Breast epithelium (tissue), 4 donors: ENCODE data around the gene GASK1B. TPM values are rescaled to one million over a fixed set of nuclear protein-coding genes. Genes with fewer than 3 reads are reported as not detected.

Source experiments
- DNase-seq, 2 donors: peaks; one replicate each; pipeline ENCODE4 v3.0.0-alpha.2; 2019; ENCODE audit warnings: low spot score in 2 of 2
- H3K27ac ChIP-seq, 2 donors: fragments of 200-600 bp; sonication (generic) in 1 of 2; one replicate each; pipeline ENCODE4 v1.5.1; 2016 to 2019; ENCODE audit warnings: mild to moderate bottlenecking in 1 of 2
- H3K27me3 ChIP-seq, 2 donors: fragments of 200-600 bp; sonication (generic) in 1 of 2; one replicate each; pipeline versions ENCODE4 v1.5.1 to v1.6.0; 2017 to 2019; ENCODE audit warnings: control low read depth in 1 of 2, mild to moderate bottlenecking in 1 of 2
- H3K36me3 ChIP-seq: fragments of 200-600 bp; one replicate; pipeline ENCODE4 v1.5.1; 2019
- H3K4me1 ChIP-seq, 2 donors: fragments of 200-600 bp; sonication (generic); one replicate each; pipeline ENCODE4 v1.5.1; 2016 to 2019; ENCODE audit warnings: control low read depth in 1 of 2
- H3K4me3 ChIP-seq, 3 donors: fragments of 200-600 bp; sonication (generic); 1 replicate in 2 of 3; 2 replicates in 1 of 3; pipeline ENCODE4 v1.5.1; 2016 to 2019; ENCODE audit warnings: mild to moderate bottlenecking in 3 of 3, moderate library complexity in 2 of 3
- H3K9me3 ChIP-seq, 2 donors: fragments of 200-600 bp; sonication (generic) in 1 of 2; one replicate each; pipeline ENCODE4 v1.5.1; 2016 to 2019; ENCODE audit warnings: control low read depth in 1 of 2
- CTCF ChIP-seq, 3 donors: fragments of 450-650 bp; IDR thresholded peaks; one replicate each; pipeline ENCODE4 v1.5.1; 2016 to 2017; ENCODE audit warnings: antibody characterized with exemption in 3 of 3, mild to moderate bottlenecking in 3 of 3, moderate library complexity in 3 of 3
- POLR2A ChIP-seq: fragments of 450-650 bp; IDR thresholded peaks from one replicate; pipeline ENCODE4 v1.6.1; 2016; ENCODE audit warnings: antibody characterized with exemption, mild to moderate bottlenecking, moderate library complexity
- POLR2AphosphoS5 ChIP-seq, 3 donors: sonication (generic); formaldehyde crosslinking; IDR thresholded peaks; one replicate each; pipeline ENCODE4 v1.6.1; 2017; ENCODE audit warnings: antibody characterized with exemption in 3 of 3
- intact Hi-C: fragments of 100-400 bp; cut with DNase I; formaldehyde crosslinking; loops from one replicate; pipeline ENCODE4 v1.15.1; 2023; ENCODE audit warnings: low total_unique reads
- total RNA-seq, 3 donors: library from RNA; depleted of rRNA; stranded (reverse); fragments of >200 nt; gene quantifications; one replicate each; pipeline ENCODE4 v1.1.0, GENCODE V29; 2016

The GASK1B gene
- total RNA-seq, 3 donors from 2014 or later: 69.3 to 71.1 (median 70.4) TPM

DNA sequence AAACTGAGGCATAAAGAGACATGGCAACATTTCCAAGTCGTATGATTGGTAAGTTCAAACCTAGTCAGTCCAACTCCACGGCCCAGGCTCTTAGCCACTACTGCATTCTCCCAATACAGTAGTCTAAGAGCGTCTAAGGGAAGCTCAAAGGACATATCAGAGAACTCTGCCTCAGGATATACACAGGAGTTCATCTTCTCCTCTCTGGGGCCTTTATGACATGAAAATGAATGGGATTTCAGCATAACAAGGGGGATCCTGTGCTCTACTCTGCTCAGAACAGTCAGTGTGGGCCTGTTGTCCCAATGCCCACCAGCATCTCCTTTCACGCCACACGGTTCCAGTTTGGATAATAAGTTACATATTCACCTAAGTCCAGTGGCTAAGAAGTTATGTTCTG lies 4.2 kb downstream of the GASK1B start:
- intact Hi-C loops: loop anchor here (10.0 kb wide), 1 partner anchor 1374 kb away; no protein-coding TSS in a partner anchor
- H3K9me3 ChIP-seq: no peaks in the 10 kb centered on the region

GRCh38 chr4:158166701-158167100 lies 6.1 kb downstream of the GASK1B start:
- DNase-seq: no peak
- no peaks in the 10 kb centered on the region for H3K9me3 ChIP-seq
- intact Hi-C loops: loop anchor here (10.0 kb wide), 1 partner anchor 1372 kb away; no protein-coding TSS in a partner anchor
- H3K27me3 ChIP-seq: no peaks in the 10 kb centered on the region
- H3K36me3 ChIP-seq: no peaks in the 10 kb centered on the region
- peak overlapping the region; percentile 88 to 94 for H3K27ac ChIP-seq
- no peak for TF ChIP-seq CTCF (IDR thresholded peaks at IDR 0.05)
- TF ChIP-seq POLR2AphosphoS5 (IDR thresholded peaks at IDR 0.05): no peak
- TF ChIP-seq POLR2A: no peak
- H3K4me3 ChIP-seq: peak overlapping the region in 2 of 3 donors; percentile 64 to 81
- peaks cover 0 to 5% of the 10 kb centered on the region in 2 donors for H3K4me1 ChIP-seq

More for the DNA sequence above, 4.2 kb downstream of the GASK1B start:
- no peaks in the 10 kb centered on the region for H3K36me3 ChIP-seq
- H3K4me3 ChIP-seq: peak overlapping the region; percentile 51 to 81 (median 64)
- peak overlapping the region; percentile 88 to 94 for H3K27ac ChIP-seq
- DNase-seq: no peak
- H3K4me1 ChIP-seq: peaks cover 0 to 5% of the 10 kb centered on the region in 2 donors
- H3K27me3 ChIP-seq: no peaks in the 10 kb centered on the region
- TF ChIP-seq POLR2A: no peak
- no peak for TF ChIP-seq POLR2AphosphoS5 (IDR thresholded peaks at IDR 0.05)
- no peak for TF ChIP-seq CTCF (IDR thresholded peaks at IDR 0.05)

GRCh38 chr4:158164768-158165213 lies 8.0 kb downstream of the GASK1B start:
- H3K4me3 ChIP-seq: peak overlapping the region in 2 of 3 donors; percentile 64 to 81
- H3K9me3 ChIP-seq: no peaks in the 10 kb centered on the region
- no peaks in the 10 kb centered on the region for H3K36me3 ChIP-seq
- no peaks in the 10 kb centered on the region for H3K27me3 ChIP-seq
- intact Hi-C loops: loop anchor here (10.0 kb wide), 1 partner anchor 1370 kb away; no protein-coding TSS in a partner anchor
- peaks cover 3 to 5% of the 10 kb centered on the region in 2 donors for H3K4me1 ChIP-seq
- peak overlapping the region; percentile 16 to 73 for H3K27ac ChIP-seq
- no peak for DNase-seq
- TF ChIP-seq CTCF (IDR thresholded peaks at IDR 0.05): no peak
- no peak for TF ChIP-seq POLR2AphosphoS5 (IDR thresholded peaks at IDR 0.05)
- TF ChIP-seq POLR2A: no peak

GRCh38 chr4:158163941-158164767 lies 8.7 kb downstream of the GASK1B start:
- intact Hi-C loops: loop anchor here (10.0 kb wide), 1 partner anchor 1369 kb away; no protein-coding TSS in a partner anchor
- H3K36me3 ChIP-seq: no peaks in the 10 kb centered on the region
- no peaks in the 10 kb centered on the region for H3K27me3 ChIP-seq
- DNase-seq: no peak
- peaks cover 3 to 5% of the 10 kb centered on the region in 2 donors for H3K4me1 ChIP-seq
- peak overlapping the region; percentile 16 to 73 for H3K27ac ChIP-seq
- TF ChIP-seq POLR2AphosphoS5 (IDR thresholded peaks at IDR 0.05) (no peak), CTCF (IDR thresholded peaks at IDR 0.05) (no peak), POLR2A (no peak)
- H3K4me3 ChIP-seq: peak overlapping the region in 2 of 3 donors; percentile 64 to 81
- H3K9me3 ChIP-seq: no peaks in the 10 kb centered on the region

DNA sequence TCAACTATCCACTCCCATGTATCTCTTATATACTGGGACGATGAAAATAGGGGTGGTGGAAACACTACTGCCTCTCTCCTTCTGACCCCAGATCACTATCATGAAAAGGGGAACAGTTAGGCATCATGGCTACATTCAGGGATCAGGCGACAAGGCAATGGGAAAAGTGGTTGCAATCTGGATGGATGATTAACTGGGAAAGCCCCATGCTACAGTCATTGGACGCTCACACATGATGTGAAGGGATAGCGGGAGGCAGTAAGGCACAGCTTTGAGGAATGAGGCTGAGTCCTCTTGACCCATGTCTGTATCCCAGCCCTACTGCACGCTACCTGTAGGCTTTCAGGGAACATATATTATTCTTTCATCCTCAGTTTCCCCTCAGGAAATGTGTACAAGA lies 10.2 kb downstream of the GASK1B start:
- peak overlapping the region in 1 of 3 donors; percentile 41 for H3K4me3 ChIP-seq

More for the DNA sequence above, 10.2 kb downstream of the GASK1B start:
- Histone ChIP-seq H3K27ac (peak overlapping the region; percentile 62 to 70), H3K9me3 (no peaks in the 10 kb centered on the region), H3K27me3 (no peaks in the 10 kb centered on the region), H3K36me3 (no peaks in the 10 kb centered on the region), H3K4me1 (peaks cover 3 to 5% of the 10 kb centered on the region in 2 donors)
- TF ChIP-seq CTCF (IDR thresholded peaks at IDR 0.05) (no peak), POLR2A (no peak), POLR2AphosphoS5 (IDR thresholded peaks at IDR 0.05) (no peak)
- DNase-seq: no peak
- intact Hi-C loops: loop anchor here (10.0 kb wide), 1 partner anchor 1368 kb away; no protein-coding TSS in a partner anchor
